PFSK-1 (cell line): ENCODE results near the gene ANKRD40CL.

ENCODE experiments used
- FOXP2 ChIP-seq: optimal IDR thresholded peaks from 2 replicates; pipeline ENCODE3; 2011; ENCODE audit warnings: borderline replicate concordance, control low read depth, inconsistent platforms; ENCODE audit not compliant: insufficient read depth; ENCODE audit errors: extremely low read length, extremely low read depth
- POLR2AphosphoS5 ChIP-seq: IDR thresholded peaks from 2 replicates; pipeline ENCODE4 v1.6.1; 2012; ENCODE audit warnings: low read depth, mild to moderate bottlenecking, control low read depth, low read length, moderate library complexity
- SIN3A ChIP-seq: IDR thresholded peaks from 2 replicates; pipeline ENCODE4 v1.6.1; 2012; ENCODE audit warnings: mild to moderate bottlenecking, low read length, moderate library complexity, borderline replicate concordance; ENCODE audit not compliant: insufficient read depth
- TAF1 ChIP-seq: IDR thresholded peaks from 2 replicates; pipeline ENCODE4 v1.6.1; 2012; ENCODE audit warnings: low read length, control low read depth, borderline replicate concordance; ENCODE audit not compliant: insufficient read depth
- TF ChIP-seq, protein P1 (sequence below), 2 experiments: IDR thresholded peaks; 2 replicates each; pipeline versions ENCODE4 v1.6.1 to v1.8.0; 2011 to 2012; ENCODE audit warnings: low read depth in 2 of 2, low read length in 2 of 2, control low read depth in 1 of 2, inconsistent platforms in 1 of 2, mild to moderate bottlenecking in 1 of 2, moderate library complexity in 1 of 2; ENCODE audit not compliant: insufficient read depth in 1 of 2

Gene ANKRD40CL

DNA sequence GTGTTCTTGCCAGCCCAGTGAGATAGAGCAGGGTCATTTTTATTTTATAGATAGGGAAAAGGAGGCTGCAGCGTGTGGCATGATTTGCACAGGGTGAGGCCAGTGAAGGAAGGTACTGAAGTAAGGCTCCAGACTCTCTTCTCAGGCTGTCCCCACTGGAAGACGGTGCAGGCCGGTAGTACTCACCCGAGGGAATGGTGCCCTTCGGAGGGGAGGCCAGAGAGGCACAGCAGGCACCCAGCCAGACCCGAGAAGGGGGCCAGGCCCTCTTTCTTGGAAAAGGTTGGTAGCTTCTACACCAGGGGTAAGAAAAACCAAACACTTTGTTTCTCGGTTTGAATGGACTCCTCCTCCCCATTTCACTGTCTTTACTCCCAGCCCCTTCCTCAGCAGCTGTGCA is 288 bp downstream of the ANKRD40CL start:
- TF ChIP-seq POLR2AphosphoS5 (no peak), TAF1 (no peak), FOXP2 (no peak), SIN3A (no peak)
- TF ChIP-seq, protein P1, sequence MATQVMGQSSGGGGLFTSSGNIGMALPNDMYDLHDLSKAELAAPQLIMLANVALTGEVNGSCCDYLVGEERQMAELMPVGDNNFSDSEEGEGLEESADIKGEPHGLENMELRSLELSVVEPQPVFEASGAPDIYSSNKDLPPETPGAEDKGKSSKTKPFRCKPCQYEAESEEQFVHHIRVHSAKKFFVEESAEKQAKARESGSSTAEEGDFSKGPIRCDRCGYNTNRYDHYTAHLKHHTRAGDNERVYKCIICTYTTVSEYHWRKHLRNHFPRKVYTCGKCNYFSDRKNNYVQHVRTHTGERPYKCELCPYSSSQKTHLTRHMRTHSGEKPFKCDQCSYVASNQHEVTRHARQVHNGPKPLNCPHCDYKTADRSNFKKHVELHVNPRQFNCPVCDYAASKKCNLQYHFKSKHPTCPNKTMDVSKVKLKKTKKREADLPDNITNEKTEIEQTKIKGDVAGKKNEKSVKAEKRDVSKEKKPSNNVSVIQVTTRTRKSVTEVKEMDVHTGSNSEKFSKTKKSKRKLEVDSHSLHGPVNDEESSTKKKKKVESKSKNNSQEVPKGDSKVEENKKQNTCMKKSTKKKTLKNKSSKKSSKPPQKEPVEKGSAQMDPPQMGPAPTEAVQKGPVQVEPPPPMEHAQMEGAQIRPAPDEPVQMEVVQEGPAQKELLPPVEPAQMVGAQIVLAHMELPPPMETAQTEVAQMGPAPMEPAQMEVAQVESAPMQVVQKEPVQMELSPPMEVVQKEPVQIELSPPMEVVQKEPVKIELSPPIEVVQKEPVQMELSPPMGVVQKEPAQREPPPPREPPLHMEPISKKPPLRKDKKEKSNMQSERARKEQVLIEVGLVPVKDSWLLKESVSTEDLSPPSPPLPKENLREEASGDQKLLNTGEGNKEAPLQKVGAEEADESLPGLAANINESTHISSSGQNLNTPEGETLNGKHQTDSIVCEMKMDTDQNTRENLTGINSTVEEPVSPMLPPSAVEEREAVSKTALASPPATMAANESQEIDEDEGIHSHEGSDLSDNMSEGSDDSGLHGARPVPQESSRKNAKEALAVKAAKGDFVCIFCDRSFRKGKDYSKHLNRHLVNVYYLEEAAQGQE (IDR thresholded peaks at IDR 0.05; ENCODE audit: insufficient read depth in 1 of 2, low read depth in 2 of 2, low read length in 2 of 2): no peak

GRCh38 chr17:50766222-50767023 is 895 bp downstream of the ANKRD40CL start:
- TF ChIP-seq TAF1 (no peak), POLR2AphosphoS5 (no peak), SIN3A (no peak), FOXP2 (no peak)
- TF ChIP-seq, protein P1 (IDR thresholded peaks at IDR 0.05; ENCODE audit: insufficient read depth in 1 of 2, low read depth in 2 of 2, low read length in 2 of 2): no peak

- TF ChIP-seq FOXP2 (no peak), TAF1 (no peak), POLR2AphosphoS5 (no peak), SIN3A (no peak)
- TF ChIP-seq, protein P1 (IDR thresholded peaks at IDR 0.05; ENCODE audit: insufficient read depth in 1 of 2, low read depth in 2 of 2, low read length in 2 of 2): no peak
These were observed 1.7 kb downstream of the ANKRD40CL start for GRCh38 chr17:50765454-50766221.

DNA sequence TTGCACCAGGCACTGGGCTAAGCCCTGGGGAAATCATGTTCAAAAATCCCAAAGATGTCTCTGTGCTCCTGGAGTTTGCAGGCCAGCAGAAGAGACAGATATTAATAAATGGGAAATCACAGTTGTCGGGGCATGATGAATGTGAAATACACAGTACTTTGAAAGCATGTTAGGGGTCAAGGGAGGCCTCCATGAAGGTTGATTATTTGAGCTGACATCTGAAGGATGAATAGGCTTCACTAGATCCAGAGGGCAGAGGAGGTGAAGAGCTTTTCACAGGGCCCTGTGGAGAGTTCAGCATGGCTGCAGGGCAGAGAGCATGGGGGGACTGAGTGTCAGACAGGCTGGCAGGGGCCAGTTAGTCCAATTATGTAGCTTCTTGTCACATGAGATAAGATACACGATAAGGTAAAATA is 2.6 kb downstream of the ANKRD40CL start:
- no peak for TF ChIP-seq POLR2AphosphoS5
- TF ChIP-seq SIN3A: no peak
- TF ChIP-seq TAF1: no peak
- TF ChIP-seq, protein P1 (IDR thresholded peaks at IDR 0.05; ENCODE audit: insufficient read depth in 1 of 2, low read depth in 2 of 2, low read length in 2 of 2): no peak
- TF ChIP-seq FOXP2: no peak
